B cell (primary cell): ENCODE results near the gene OR51B6. TPM values are rescaled to one million over a fixed set of nuclear protein-coding genes. Genes with fewer than 3 reads are reported as not detected.

Source experiments
- ATAC-seq: fragments of 200-7000 bp; cut with Tn5 transposase; one replicate; pipeline ENCODE4 v1.10.0; 2021; ENCODE audit warnings: low read depth, mild to moderate bottlenecking, moderate number of reproducible peaks, moderate library complexity
- CTCF ChIA-PET: fragments of 350-600 bp; sonication (Branson Sonifier 250); formaldehyde crosslinking; loops from one replicate; lab custom pipeline; 2021; ENCODE audit warnings: antibody characterized with exemption, inconsistent platforms; lab: Charles Lee
- POLR2A ChIA-PET: fragments of 350-600 bp; sonication (Branson Sonifier 250); formaldehyde crosslinking; loops from one replicate; lab custom pipeline; 2021; ENCODE audit warnings: antibody characterized with exemption; lab: Charles Lee
- DNase-seq: peaks from one replicate; pipeline ENCODE4 v3.0.0; 2013
- H2AFZ ChIP-seq: 2 replicates; pipeline ENCODE4 v1.6.1; 2012; ENCODE audit warnings: mild to moderate bottlenecking, low read depth, low read length; ENCODE audit not compliant: insufficient read depth, poor library complexity, severe bottlenecking
- H3K27ac ChIP-seq, 2 donors: 1 replicate in 1 of 2; 2 replicates in 1 of 2; pipeline ENCODE4 v1.5.1; 2012 to 2013; ENCODE audit warnings: low read length in 2 of 2, mild to moderate bottlenecking in 2 of 2, moderate library complexity in 1 of 2
- H3K27me3 ChIP-seq, 4 experiments: fragments of 200-600 bp in 1 of 4; sonication (generic) in 1 of 4; replicated peaks in 1 of 4; 1 replicate in 2 of 4; 2 replicates in 2 of 4; pipeline versions ENCODE4 v1.6.1 to v1.7.0; 2013 to 2016; ENCODE audit warnings: low read length in 3 of 4, mild to moderate bottlenecking in 2 of 4, mixed read lengths in 1 of 4, moderate library complexity in 1 of 4; ENCODE audit not compliant: insufficient read depth in 4 of 4, control insufficient read depth in 3 of 4; ENCODE audit errors: control extremely low read depth in 1 of 4
- H3K36me3 ChIP-seq, 2 experiments: replicated peaks in 1 of 2; 1 replicate in 1 of 2; 2 replicates in 1 of 2; pipeline versions ENCODE4 v1.6.1 to v1.7.1; 2013; ENCODE audit warnings: low read length in 1 of 2; ENCODE audit not compliant: insufficient read depth in 2 of 2, control insufficient read depth in 1 of 2; ENCODE audit errors: control extremely low read depth in 1 of 2, extremely low read depth in 1 of 2
- H3K4me1 ChIP-seq, 2 donors: fragments of 200-600 bp in 1 of 2; sonication (generic) in 1 of 2; 1 replicate in 1 of 2; 2 replicates in 1 of 2; pipeline versions ENCODE4 v1.5.1 to v1.6.1; 2013 to 2017; ENCODE audit warnings: low read length in 2 of 2; ENCODE audit not compliant: control insufficient read depth in 2 of 2, insufficient read depth in 2 of 2
- H3K4me2 ChIP-seq: replicated peaks from 2 replicates; pipeline ENCODE3; 2012; ENCODE audit warnings: mild to moderate bottlenecking, low read depth, low read length; ENCODE audit not compliant: poor library complexity, severe bottlenecking
- H3K4me3 ChIP-seq, 5 experiments: fragments of 200-600 bp in 1 of 5; sonication (generic) in 1 of 5; 1 replicate in 3 of 5; 2 replicates in 2 of 5; pipeline versions ENCODE4 v1.5.1 to v1.7.0; 2011 to 2016; ENCODE audit warnings: low read length in 4 of 5, mild to moderate bottlenecking in 4 of 5, low read depth in 2 of 5, control low read depth in 1 of 5, moderate library complexity in 1 of 5; ENCODE audit not compliant: insufficient read depth in 1 of 5; ENCODE audit errors: control extremely low read depth in 1 of 5, extremely low read depth in 1 of 5
- H3K79me2 ChIP-seq: fragments of 200-600 bp; sonication (generic); one replicate; pipeline ENCODE4 v1.6.0; 2016; ENCODE audit warnings: low read length; ENCODE audit not compliant: control insufficient read depth, insufficient read depth
- H3K9ac ChIP-seq: fragments of 200-600 bp; sonication (generic); 2 replicates; pipeline ENCODE4 v1.6.1; 2017; ENCODE audit warnings: mild to moderate bottlenecking, low read length, moderate library complexity
- H3K9me3 ChIP-seq, 3 donors: one replicate each; pipeline versions ENCODE4 v1.6.1 to v1.7.1; 2013; ENCODE audit warnings: low read length in 2 of 3; ENCODE audit not compliant: control insufficient read depth in 2 of 3, insufficient read depth in 1 of 3; ENCODE audit errors: control extremely low read depth in 1 of 3
- H4K20me1 ChIP-seq: 2 replicates; pipeline ENCODE4 v1.6.0; 2012; ENCODE audit warnings: mild to moderate bottlenecking, low read length; ENCODE audit not compliant: insufficient read depth, control insufficient read depth, poor library complexity, severe bottlenecking
- H3K27ac Mint-ChIP-seq: one replicate; pipeline ENCODE4 v1.8.0; 2021; ENCODE audit warnings: mixed read lengths
- H3K27me3 Mint-ChIP-seq: one replicate; pipeline ENCODE4 v1.8.0; 2021; ENCODE audit warnings: mixed read lengths
- H3K4me1 Mint-ChIP-seq: one replicate; pipeline ENCODE4 v1.8.0; 2021; ENCODE audit warnings: mixed read lengths
- H3K4me3 Mint-ChIP-seq: one replicate; pipeline ENCODE4 v1.8.0; 2021; ENCODE audit warnings: mixed read lengths
- H3K9me3 Mint-ChIP-seq: one replicate; pipeline ENCODE4 v1.8.0; 2022; ENCODE audit warnings: mixed read lengths; ENCODE audit not compliant: insufficient read depth
- EZH2 ChIP-seq: IDR thresholded peaks from 2 replicates; pipeline ENCODE4 v1.6.1; 2012; ENCODE audit warnings: borderline replicate concordance, low read depth, mild to moderate bottlenecking, moderate library complexity, low read length; ENCODE audit not compliant: insufficient read depth, poor library complexity, severe bottlenecking
- whole genome bisulfite sequencing: methylation state at CpG from one replicate; pipeline ENCODE4 v1.1.5; 2013; ENCODE audit warnings: missing lambda C conversion rate; ENCODE audit not compliant: insufficient coverage; 5-methylcytosine and 5-hydroxymethylcytosine counted together
- intact Hi-C: fragments of 100-400 bp; cut with micrococcal nuclease; formaldehyde crosslinking; loops from one replicate; pipeline ENCODE4 v1.10.0; 2022
- polyA plus RNA-seq: library from polyadenylated mRNA; depleted of rRNA; stranded (reverse); fragments of >200 nt; gene quantifications from 2 replicates; pipeline ENCODE4 v1.2.3, GENCODE V29; 2012
- total RNA-seq, 2 donors: library from RNA; stranded (reverse); fragments of 120-200 nt in 1 of 2; gene quantifications; 1 replicate in 1 of 2; 2 replicates in 1 of 2; pipeline versions ENCODE4 v1.2.3 to v1.2.4, GENCODE V29; 2013 to 2022
- TF ChIP-seq, protein P1 (sequence below): fragments of 200-600 bp; IDR thresholded peaks from one replicate; pipeline ENCODE4 v1.8.0; 2022; ENCODE audit warnings: antibody characterized with exemption, mild to moderate bottlenecking

OR51B6 gene
- total and polyA plus RNA-seq, 2 donors (not counting 1 experiment from before 2014, with no cell fraction given): not detected

DNA sequence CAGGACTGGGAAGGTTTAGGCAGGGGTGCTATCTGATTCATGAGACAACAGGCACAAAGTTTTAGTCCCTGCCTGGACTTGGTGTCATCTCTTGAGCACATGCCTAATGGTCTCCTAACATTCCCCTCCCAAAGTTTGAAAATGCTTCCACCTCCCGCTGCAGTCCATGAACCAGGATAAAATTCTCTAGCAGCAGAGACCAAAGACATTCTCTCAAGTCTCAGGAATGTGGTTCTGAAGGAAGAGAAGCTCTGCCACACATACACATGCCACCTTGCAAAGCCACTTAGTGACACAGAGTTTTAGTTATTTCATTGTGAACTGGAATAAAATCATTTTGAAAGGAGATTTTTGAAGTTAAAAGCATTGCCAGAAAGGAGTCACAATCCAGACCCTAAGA is 15.5 kb downstream of the OR51B6 start:
- H3K4me1 ChIP-seq: no peaks in the 10 kb centered on the region
- ChIA-PET CTCF (no interaction called here), POLR2A (no interaction called here)
- no peak for DNase-seq
- no peaks in the 10 kb centered on the region for H3K79me2 ChIP-seq
- no peak for TF ChIP-seq EZH2
- TF ChIP-seq, protein P1, sequence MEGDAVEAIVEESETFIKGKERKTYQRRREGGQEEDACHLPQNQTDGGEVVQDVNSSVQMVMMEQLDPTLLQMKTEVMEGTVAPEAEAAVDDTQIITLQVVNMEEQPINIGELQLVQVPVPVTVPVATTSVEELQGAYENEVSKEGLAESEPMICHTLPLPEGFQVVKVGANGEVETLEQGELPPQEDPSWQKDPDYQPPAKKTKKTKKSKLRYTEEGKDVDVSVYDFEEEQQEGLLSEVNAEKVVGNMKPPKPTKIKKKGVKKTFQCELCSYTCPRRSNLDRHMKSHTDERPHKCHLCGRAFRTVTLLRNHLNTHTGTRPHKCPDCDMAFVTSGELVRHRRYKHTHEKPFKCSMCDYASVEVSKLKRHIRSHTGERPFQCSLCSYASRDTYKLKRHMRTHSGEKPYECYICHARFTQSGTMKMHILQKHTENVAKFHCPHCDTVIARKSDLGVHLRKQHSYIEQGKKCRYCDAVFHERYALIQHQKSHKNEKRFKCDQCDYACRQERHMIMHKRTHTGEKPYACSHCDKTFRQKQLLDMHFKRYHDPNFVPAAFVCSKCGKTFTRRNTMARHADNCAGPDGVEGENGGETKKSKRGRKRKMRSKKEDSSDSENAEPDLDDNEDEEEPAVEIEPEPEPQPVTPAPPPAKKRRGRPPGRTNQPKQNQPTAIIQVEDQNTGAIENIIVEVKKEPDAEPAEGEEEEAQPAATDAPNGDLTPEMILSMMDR: no peak
- Mint-ChIP-seq H3K27me3 (peaks cover 16% of the 10 kb centered on the region), H3K4me1 (no peaks in the 10 kb centered on the region), H3K4me3 (no peak overlapping the region), H3K27ac (no peak overlapping the region), H3K9me3 (no peaks in the 10 kb centered on the region)
- peaks cover 0 to 4% (median 0%) of the 10 kb centered on the region in 4 experiments for H3K27me3 ChIP-seq
- no peaks in the 10 kb centered on the region for H4K20me1 ChIP-seq
- no peak overlapping the region for H3K4me2 ChIP-seq
- H3K9me3 ChIP-seq: no peaks in the 10 kb centered on the region
- no peaks in the 10 kb centered on the region for H3K36me3 ChIP-seq
- no peak for ATAC-seq
- H2AFZ ChIP-seq: no peak overlapping the region
- no peak overlapping the region for H3K27ac ChIP-seq
- no peak overlapping the region for H3K9ac ChIP-seq
- intact Hi-C loops: no loop called here
- WGBS: 60% methylated on average over 1 of the region's 1 CpG
- H3K4me3 ChIP-seq: no peak overlapping the region

DNA sequence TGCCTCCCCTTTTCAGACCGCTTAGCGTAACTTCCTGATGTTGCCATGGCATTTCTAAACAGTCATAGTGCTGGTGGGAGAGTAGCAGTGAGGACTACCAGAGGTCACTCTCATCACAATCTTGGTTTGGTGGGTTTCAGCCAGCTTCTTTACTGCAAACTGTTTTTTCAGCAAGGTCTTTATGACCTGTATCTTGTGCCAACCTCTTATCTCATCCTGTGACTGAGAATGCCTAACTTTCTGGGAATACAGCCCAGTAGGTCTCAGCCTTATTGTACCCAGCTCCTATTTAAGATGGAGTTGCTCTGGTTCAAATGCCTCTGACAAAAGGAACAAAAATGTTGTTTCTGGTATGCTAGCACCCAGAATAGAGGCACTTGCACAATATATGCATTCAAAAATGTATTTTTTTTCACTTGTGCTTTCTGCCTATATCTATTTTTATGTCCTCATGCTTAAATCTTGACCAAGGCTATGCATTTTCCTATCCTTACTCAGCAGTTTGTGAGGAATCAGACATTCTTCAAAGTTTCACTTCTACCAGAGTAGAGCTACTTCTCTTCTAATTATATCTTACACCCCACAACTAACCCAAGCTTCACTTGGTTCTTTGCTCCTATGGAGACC is 16.3 kb downstream of the OR51B6 start:
- Histone ChIP-seq H3K4me1 (no peaks in the 10 kb centered on the region), H3K9ac (no peak overlapping the region), H3K9me3 (no peaks in the 10 kb centered on the region), H3K4me2 (no peak overlapping the region), H3K36me3 (no peaks in the 10 kb centered on the region), H3K79me2 (no peaks in the 10 kb centered on the region), H4K20me1 (no peaks in the 10 kb centered on the region), H2AFZ (no peak overlapping the region), H3K4me3 (no peak overlapping the region), H3K27ac (no peak overlapping the region), H3K27me3 (peaks cover 0 to 4% (median 0%) of the 10 kb centered on the region in 4 experiments)
- DNase-seq (no peak), ATAC-seq (no peak)
- Mint-ChIP-seq H3K27ac (no peak overlapping the region), H3K9me3 (peaks cover under 1% of the 10 kb centered on the region), H3K27me3 (peaks cover 16% of the 10 kb centered on the region), H3K4me1 (no peaks in the 10 kb centered on the region), H3K4me3 (no peak overlapping the region)
- 100% methylated on average over 1 of the region's 2 CpGs for WGBS
- ChIA-PET CTCF (no interaction called here), POLR2A (no interaction called here)
- intact Hi-C loops: no loop called here
- TF ChIP-seq, protein P1: no peak
- no peak for TF ChIP-seq EZH2
